ENCODE measurements around the gene BICD2. TPM values are rescaled to one million over a fixed set of nuclear protein-coding genes. Genes with fewer than 3 reads are reported as not detected.

Gene BICD2
- total RNA-seq, 1 donor from 2014 or later: 48.2 TPM

DNA sequence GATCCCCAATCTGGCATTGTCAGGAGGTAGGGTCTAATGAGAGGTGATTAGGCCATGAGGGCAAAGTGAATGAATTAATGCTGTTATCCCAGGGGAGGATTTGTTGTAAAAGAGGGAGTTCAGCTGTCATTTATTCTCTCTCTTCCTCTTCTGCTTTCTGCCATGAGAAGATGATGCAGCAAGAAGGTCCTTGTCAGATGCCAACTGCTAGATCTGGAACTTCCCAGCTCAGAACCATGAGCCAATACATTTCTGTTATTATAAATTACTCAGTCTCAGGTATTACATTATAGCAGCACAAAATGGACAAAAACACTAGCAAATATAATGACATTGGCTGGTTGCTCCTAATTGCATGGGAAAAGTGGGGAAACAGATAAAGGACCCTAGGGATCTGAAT is 15.6 kb upstream of the BICD2 start:
- TF ChIP-seq EZH2 (IDR thresholded peaks at IDR 0.05; ENCODE audit: insufficient read depth, low read length): no peak
- TF ChIP-seq, protein P1, sequence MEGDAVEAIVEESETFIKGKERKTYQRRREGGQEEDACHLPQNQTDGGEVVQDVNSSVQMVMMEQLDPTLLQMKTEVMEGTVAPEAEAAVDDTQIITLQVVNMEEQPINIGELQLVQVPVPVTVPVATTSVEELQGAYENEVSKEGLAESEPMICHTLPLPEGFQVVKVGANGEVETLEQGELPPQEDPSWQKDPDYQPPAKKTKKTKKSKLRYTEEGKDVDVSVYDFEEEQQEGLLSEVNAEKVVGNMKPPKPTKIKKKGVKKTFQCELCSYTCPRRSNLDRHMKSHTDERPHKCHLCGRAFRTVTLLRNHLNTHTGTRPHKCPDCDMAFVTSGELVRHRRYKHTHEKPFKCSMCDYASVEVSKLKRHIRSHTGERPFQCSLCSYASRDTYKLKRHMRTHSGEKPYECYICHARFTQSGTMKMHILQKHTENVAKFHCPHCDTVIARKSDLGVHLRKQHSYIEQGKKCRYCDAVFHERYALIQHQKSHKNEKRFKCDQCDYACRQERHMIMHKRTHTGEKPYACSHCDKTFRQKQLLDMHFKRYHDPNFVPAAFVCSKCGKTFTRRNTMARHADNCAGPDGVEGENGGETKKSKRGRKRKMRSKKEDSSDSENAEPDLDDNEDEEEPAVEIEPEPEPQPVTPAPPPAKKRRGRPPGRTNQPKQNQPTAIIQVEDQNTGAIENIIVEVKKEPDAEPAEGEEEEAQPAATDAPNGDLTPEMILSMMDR (IDR thresholded peaks at IDR 0.05; ENCODE audit: insufficient read depth, low read depth, low read length): no peak
- Histone ChIP-seq H3K4me1 (ENCODE audit: insufficient read depth, low read length) (no peaks in the 10 kb centered on the region), H3K27ac (ENCODE audit: low read depth, low read length) (no peak overlapping the region), H3K4me2 (ENCODE audit: low read length) (no peak overlapping the region), H3K9me3 (ENCODE audit: insufficient read depth, low read depth, low read length) (peaks cover 3% of the 10 kb centered on the region), H3K27me3 (ENCODE audit: insufficient read depth, low read length) (peaks cover 13% of the 10 kb centered on the region), H3K4me3 (ENCODE audit: insufficient read depth, low read depth, low read length) (no peak overlapping the region), H3K9ac (ENCODE audit: low read length) (no peak overlapping the region), H3K36me3 (ENCODE audit: insufficient read depth, low read length) (no peaks in the 10 kb centered on the region), H2AFZ (ENCODE audit: low read depth, low read length) (no peak overlapping the region), H3K79me2 (ENCODE audit: insufficient read depth, low read length) (no peaks in the 10 kb centered on the region), H4K20me1 (ENCODE audit: insufficient read depth, low read length) (no peaks in the 10 kb centered on the region)
- no peak for FAIRE-seq
- H3K4me3 Mint-ChIP-seq (ENCODE audit: unreplicated experiment): no peak overlapping the region
- H3K27ac Mint-ChIP-seq (ENCODE audit: unreplicated experiment): no peak overlapping the region
- peaks cover 5% of the 10 kb centered on the region for H3K9me3 Mint-ChIP-seq (ENCODE audit: unreplicated experiment)
- DNase-seq (ENCODE audit: low read depth): no peak
- H3K27me3 Mint-ChIP-seq (ENCODE audit: low read depth, unreplicated experiment): peaks cover 5% of the 10 kb centered on the region
- no peaks in the 10 kb centered on the region for H3K36me3 Mint-ChIP-seq (ENCODE audit: low read depth, unreplicated experiment)
- H3K4me1 Mint-ChIP-seq (ENCODE audit: low read depth, unreplicated experiment): no peaks in the 10 kb centered on the region

DNA sequence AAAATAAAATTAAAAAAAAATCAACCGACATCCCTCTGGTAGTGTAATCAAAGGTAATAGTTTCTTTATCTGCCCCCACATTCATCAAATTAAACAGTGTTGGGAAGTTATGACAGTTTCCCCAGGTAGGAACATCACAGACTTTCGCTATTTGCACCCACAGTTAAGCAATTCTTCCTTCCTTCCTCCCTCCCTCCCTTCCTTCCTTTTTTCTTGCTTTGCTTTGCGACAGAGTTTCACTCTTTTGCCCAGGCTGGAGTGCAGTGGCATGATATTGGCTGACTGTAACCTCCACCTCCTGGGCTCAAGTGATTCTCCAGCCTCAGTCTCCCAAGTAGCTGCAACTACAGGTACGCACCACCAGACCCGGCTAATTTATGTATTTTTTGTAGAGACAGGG is 10.8 kb upstream of the BICD2 start:
- Mint-ChIP-seq H3K36me3 (ENCODE audit: low read depth, unreplicated experiment) (no peaks in the 10 kb centered on the region), H3K27ac (ENCODE audit: unreplicated experiment) (no peak overlapping the region), H3K27me3 (ENCODE audit: low read depth, unreplicated experiment) (peaks cover 5% of the 10 kb centered on the region), H3K4me3 (ENCODE audit: unreplicated experiment) (no peak overlapping the region), H3K9me3 (ENCODE audit: unreplicated experiment) (no peaks in the 10 kb centered on the region), H3K4me1 (ENCODE audit: low read depth, unreplicated experiment) (peaks cover 2% of the 10 kb centered on the region)
- Histone ChIP-seq H3K4me2 (ENCODE audit: low read length) (no peak overlapping the region), H3K9me3 (ENCODE audit: insufficient read depth, low read depth, low read length) (peaks cover 3% of the 10 kb centered on the region), H3K79me2 (ENCODE audit: insufficient read depth, low read length) (no peaks in the 10 kb centered on the region), H4K20me1 (ENCODE audit: insufficient read depth, low read length) (no peaks in the 10 kb centered on the region), H3K27ac (ENCODE audit: low read depth, low read length) (no peak overlapping the region), H3K27me3 (ENCODE audit: insufficient read depth, low read length) (peaks cover 6% of the 10 kb centered on the region), H3K36me3 (ENCODE audit: insufficient read depth, low read length) (no peaks in the 10 kb centered on the region), H2AFZ (ENCODE audit: low read depth, low read length) (no peak overlapping the region), H3K4me3 (ENCODE audit: insufficient read depth, low read depth, low read length) (no peak overlapping the region), H3K4me1 (ENCODE audit: insufficient read depth, low read length) (peaks cover 9% of the 10 kb centered on the region), H3K9ac (ENCODE audit: low read length) (no peak overlapping the region)
- FAIRE-seq: no peak
- no peak for DNase-seq (ENCODE audit: low read depth)
- TF ChIP-seq, protein P1 (IDR thresholded peaks at IDR 0.05; ENCODE audit: insufficient read depth, low read depth, low read length): no peak
- no peak for TF ChIP-seq EZH2 (IDR thresholded peaks at IDR 0.05; ENCODE audit: insufficient read depth, low read length)

DNA sequence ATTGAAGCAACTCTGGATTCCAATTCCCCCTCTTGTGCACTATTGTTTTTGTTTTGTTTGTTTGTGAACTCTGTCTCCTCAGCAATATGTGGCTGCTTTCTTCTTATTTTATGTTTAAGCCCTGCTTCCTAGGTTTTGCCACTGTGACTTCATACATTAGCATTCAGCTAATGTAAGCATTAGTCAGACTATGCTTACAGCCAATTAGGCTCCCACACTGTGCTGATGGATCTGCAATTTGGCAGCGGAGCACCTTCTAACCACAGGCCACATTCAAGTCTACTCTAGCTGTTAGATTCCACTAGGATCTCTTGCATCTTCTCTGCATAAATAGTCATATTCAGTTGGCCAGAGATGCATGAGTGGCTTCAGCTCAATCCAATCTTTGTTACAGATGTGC is 9.6 kb upstream of the BICD2 start:
- Histone ChIP-seq H3K4me2 (ENCODE audit: low read length) (peak overlapping the region; percentile 6), H2AFZ (ENCODE audit: low read depth, low read length) (no peak overlapping the region), H3K9me3 (ENCODE audit: insufficient read depth, low read depth, low read length) (peaks cover 3% of the 10 kb centered on the region), H3K4me1 (ENCODE audit: insufficient read depth, low read length) (peaks cover 9% of the 10 kb centered on the region), H3K27me3 (ENCODE audit: insufficient read depth, low read length) (peaks cover 4% of the 10 kb centered on the region), H3K27ac (ENCODE audit: low read depth, low read length) (peak overlapping the region; percentile 45), H3K9ac (ENCODE audit: low read length) (peak overlapping the region; percentile 8), H3K4me3 (ENCODE audit: insufficient read depth, low read depth, low read length) (no peak overlapping the region), H3K79me2 (ENCODE audit: insufficient read depth, low read length) (no peaks in the 10 kb centered on the region), H3K36me3 (ENCODE audit: insufficient read depth, low read length) (no peaks in the 10 kb centered on the region), H4K20me1 (ENCODE audit: insufficient read depth, low read length) (no peaks in the 10 kb centered on the region)
- peak; percentile 97 for DNase-seq (ENCODE audit: low read depth)
- Mint-ChIP-seq H3K27ac (ENCODE audit: unreplicated experiment) (no peak overlapping the region), H3K9me3 (ENCODE audit: unreplicated experiment) (no peaks in the 10 kb centered on the region), H3K4me1 (ENCODE audit: low read depth, unreplicated experiment) (peaks cover 2% of the 10 kb centered on the region), H3K4me3 (ENCODE audit: unreplicated experiment) (no peak overlapping the region), H3K36me3 (ENCODE audit: low read depth, unreplicated experiment) (no peaks in the 10 kb centered on the region), H3K27me3 (ENCODE audit: low read depth, unreplicated experiment) (peaks cover 3% of the 10 kb centered on the region)
- TF ChIP-seq, protein P1 (IDR thresholded peaks at IDR 0.05; ENCODE audit: insufficient read depth, low read depth, low read length): no peak
- TF ChIP-seq EZH2 (IDR thresholded peaks at IDR 0.05; ENCODE audit: insufficient read depth, low read length): no peak
- FAIRE-seq: peak; percentile 85
